Nephron (organoid): Measurements from ENCODE around the gene BABAM2.
A peak's percentile ranks its signal among the peaks of the same experiment; 100 is the strongest.

Experiments used
- H3K27ac Mint-ChIP-seq, 3 experiments: 2 replicates each; pipeline ENCODE4 v1.8.0; 2020; ENCODE audit warnings: mixed read lengths in 3 of 3, mild to moderate bottlenecking in 2 of 3, moderate library complexity in 1 of 3
- H3K27me3 Mint-ChIP-seq: 2 replicates; pipeline ENCODE4 v1.8.0; 2021; ENCODE audit warnings: low read depth, mild to moderate bottlenecking, moderate library complexity, mixed read lengths
- H3K36me3 Mint-ChIP-seq: 2 replicates; pipeline ENCODE4 v1.8.0; 2020; ENCODE audit warnings: low read depth, mixed read lengths
- H3K4me1 Mint-ChIP-seq: 2 replicates; pipeline ENCODE4 v1.8.0; 2020; ENCODE audit warnings: mixed read lengths
- H3K4me3 Mint-ChIP-seq, 3 experiments: 2 replicates each; pipeline ENCODE4 v1.8.0; 2020; ENCODE audit warnings: mild to moderate bottlenecking in 3 of 3, mixed read lengths in 3 of 3, moderate library complexity in 2 of 3
- H3K9me3 Mint-ChIP-seq: 2 replicates; pipeline ENCODE4 v1.8.0; 2020; ENCODE audit warnings: mixed read lengths
- TF ChIP-seq, protein P1 (sequence below), 3 experiments: fragments of 200-600 bp; sonication (generic); IDR thresholded peaks; one replicate each; pipeline ENCODE4 v1.5.0; 2021; ENCODE audit warnings: antibody characterized with exemption in 3 of 3; ENCODE audit not compliant: unreplicated experiment in 3 of 3

Gene BABAM2

DNA sequence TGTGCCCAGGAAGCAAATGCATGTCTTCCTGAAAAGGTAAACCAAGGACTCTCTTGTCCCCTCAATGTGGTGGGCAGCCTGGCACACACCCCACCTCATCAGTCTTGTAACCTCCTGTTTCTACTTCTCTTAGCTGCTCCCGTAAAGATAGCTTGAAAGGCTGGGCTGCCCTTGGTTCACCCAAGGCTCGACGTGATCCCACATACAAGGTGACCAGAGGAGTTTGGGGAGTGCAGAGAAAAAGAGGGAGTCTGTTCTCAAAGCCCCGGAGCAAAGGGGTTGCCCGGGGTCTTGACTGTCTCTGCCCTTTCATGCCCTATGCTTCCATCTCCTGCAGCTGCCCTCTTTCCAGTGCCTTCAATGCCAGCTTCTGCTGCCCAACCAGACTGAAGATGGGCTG is 483.8 kb downstream of the BABAM2 start:
- TF ChIP-seq, protein P1, sequence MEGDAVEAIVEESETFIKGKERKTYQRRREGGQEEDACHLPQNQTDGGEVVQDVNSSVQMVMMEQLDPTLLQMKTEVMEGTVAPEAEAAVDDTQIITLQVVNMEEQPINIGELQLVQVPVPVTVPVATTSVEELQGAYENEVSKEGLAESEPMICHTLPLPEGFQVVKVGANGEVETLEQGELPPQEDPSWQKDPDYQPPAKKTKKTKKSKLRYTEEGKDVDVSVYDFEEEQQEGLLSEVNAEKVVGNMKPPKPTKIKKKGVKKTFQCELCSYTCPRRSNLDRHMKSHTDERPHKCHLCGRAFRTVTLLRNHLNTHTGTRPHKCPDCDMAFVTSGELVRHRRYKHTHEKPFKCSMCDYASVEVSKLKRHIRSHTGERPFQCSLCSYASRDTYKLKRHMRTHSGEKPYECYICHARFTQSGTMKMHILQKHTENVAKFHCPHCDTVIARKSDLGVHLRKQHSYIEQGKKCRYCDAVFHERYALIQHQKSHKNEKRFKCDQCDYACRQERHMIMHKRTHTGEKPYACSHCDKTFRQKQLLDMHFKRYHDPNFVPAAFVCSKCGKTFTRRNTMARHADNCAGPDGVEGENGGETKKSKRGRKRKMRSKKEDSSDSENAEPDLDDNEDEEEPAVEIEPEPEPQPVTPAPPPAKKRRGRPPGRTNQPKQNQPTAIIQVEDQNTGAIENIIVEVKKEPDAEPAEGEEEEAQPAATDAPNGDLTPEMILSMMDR (IDR thresholded peaks at IDR 0.05; ENCODE audit: unreplicated experiment in 3 of 3): no peak
- Mint-ChIP-seq H3K4me3 (no peak overlapping the region), H3K4me1 (peaks cover 15% of the 10 kb centered on the region), H3K36me3 (no peaks in the 10 kb centered on the region), H3K27me3 (peaks cover 4% of the 10 kb centered on the region), H3K9me3 (peaks cover 3% of the 10 kb centered on the region), H3K27ac (no peak overlapping the region)

DNA sequence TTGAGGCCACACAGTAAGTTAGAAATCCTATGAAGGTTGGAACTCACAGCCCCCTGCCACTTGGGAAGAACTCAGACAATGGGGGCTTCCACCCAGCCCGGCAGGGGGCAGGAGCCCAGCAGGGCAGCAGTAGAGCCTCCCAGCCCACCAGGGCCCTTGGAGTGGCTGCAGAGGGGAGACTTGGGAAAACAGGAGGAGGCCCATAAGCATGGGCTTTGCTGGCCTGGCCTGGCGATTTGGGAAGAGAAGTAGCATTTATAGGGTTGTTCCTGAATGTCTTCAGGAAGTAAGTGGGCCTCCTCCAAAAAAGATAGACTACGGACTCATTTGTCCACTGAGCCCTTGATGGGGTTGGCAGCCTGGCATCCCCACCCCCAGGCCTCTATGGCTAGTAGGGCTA is 484.7 kb downstream of the BABAM2 start:
- no peaks in the 10 kb centered on the region for H3K36me3 Mint-ChIP-seq
- H3K27me3 Mint-ChIP-seq: peaks cover 4% of the 10 kb centered on the region
- H3K9me3 Mint-ChIP-seq: peaks cover 3% of the 10 kb centered on the region
- TF ChIP-seq, protein P1 (IDR thresholded peaks at IDR 0.05; ENCODE audit: unreplicated experiment in 3 of 3): no peak
- no peak overlapping the region for H3K27ac Mint-ChIP-seq
- peaks cover 16% of the 10 kb centered on the region for H3K4me1 Mint-ChIP-seq
- H3K4me3 Mint-ChIP-seq: no peak overlapping the region

DNA sequence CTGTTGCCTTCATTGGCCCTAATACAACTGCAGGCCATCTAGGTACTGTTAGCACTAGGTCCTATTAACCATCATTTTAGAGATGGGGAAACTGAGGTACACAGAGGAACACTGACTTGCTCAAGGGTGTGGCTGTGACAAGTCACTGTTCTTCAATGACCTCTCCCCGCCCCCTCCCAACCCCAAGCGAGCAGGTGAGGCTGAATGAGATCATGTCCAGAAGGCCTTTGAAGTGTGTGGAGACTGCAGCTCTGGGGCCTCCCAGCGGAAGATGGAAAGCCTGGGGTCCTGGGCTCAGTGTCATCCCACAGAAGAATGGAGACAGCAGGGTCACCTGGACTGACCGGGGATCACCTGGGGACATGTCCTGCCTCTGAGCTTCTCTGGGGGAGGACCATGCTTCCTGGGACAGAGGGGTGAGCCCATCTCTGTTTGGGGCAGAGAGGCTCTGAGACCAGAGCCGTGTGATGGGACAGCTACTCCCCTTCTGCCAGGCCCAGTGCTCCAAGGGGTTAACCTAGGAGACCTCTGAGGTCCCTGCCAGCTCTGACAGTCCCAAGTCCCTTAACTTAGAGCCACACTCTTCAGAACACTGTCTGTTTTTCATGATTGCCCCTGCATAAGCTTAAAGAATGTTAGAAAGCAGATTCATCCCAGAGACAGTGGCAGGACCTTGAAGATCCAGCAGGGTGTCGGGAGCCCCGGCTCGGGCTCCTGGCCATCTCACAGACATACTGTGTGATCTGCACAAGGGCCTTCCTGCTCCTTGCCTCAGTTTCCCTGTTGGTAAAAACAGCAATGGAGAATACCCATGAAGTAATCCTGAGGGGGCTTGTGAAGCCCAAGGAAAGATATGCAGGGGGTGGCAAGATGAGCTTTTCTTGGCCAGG is 485.5 kb downstream of the BABAM2 start:
- Mint-ChIP-seq H3K4me1 (peaks cover 10% of the 10 kb centered on the region), H3K4me3 (no peak overlapping the region), H3K27me3 (no peaks in the 10 kb centered on the region), H3K36me3 (no peaks in the 10 kb centered on the region), H3K9me3 (peaks cover 2% of the 10 kb centered on the region), H3K27ac (no peak overlapping the region)
- TF ChIP-seq, protein P1 (IDR thresholded peaks at IDR 0.05; ENCODE audit: unreplicated experiment in 3 of 3): no peak

DNA sequence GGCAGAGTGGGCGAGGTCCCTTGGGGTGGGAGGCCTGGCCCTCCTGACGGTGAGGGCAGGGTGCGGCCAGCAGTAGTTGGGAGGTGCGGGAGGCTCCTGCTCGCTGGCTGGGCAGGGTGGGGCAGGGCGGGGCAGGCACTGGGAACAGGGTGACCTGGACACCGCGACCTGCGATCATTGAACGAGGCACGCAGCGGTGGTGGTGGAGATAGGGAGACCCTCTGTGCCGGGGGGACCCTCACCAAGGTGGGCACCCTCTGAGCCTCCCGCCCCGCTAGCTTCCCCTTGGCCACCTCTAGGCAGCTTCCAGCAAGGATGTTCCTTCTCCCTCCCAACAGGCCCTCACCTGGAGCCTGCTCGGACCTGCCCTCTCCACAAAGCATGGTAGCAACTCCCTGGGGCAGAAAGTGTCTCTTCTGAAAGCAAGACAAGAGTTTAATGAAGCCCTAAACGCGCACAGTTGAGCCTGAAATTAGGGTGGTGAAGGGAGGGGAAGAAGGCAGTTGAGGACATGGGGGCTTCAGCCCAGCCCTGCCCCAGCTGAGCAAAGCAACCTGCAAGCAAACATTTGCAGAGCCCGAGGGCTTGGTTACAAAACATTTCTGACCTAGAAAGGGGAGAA is 486.8 kb downstream of the BABAM2 start:
- no peaks in the 10 kb centered on the region for H3K36me3 Mint-ChIP-seq
- H3K27me3 Mint-ChIP-seq: peaks cover under 1% of the 10 kb centered on the region
- no peak overlapping the region for H3K4me3 Mint-ChIP-seq
- no peak overlapping the region for H3K27ac Mint-ChIP-seq
- TF ChIP-seq, protein P1 (IDR thresholded peaks at IDR 0.05; ENCODE audit: unreplicated experiment in 3 of 3): no peak
- no peaks in the 10 kb centered on the region for H3K9me3 Mint-ChIP-seq
- H3K4me1 Mint-ChIP-seq: peaks cover 8% of the 10 kb centered on the region

DNA sequence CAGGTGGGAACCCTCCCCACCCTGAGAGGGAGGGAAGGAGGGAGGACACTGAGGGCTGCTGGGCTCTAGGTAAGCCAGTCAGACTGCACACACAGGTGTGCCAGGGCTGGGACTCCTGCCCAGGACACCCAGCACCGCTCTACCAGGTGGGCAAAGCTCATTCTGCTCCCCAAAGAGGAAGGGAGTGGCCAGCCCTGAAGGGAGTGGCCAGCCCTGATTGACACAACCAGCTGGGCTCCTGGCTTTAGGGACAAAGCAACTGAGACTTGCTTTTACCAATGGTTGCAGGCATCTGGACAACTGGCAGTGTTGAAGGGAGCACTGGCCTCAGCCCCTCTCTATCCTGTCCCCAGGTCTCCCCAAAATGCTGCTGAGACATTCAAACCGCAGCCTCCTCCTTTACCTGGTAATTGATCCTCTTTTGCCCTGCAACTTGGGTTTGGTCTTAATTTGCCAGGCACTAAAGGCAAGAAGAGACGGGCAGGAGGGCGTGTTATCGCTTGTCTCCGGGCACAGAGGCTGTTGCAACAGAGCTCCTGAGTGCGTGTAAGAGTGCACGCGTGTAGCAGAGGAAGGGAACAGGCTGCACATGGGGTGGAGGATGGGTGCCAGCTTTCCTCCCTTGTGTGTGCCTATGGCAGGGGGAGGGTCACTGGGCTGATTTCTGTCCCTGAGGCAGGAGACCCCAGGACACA is 487.6 kb downstream of the BABAM2 start:
- H3K4me1 Mint-ChIP-seq: peaks cover 15% of the 10 kb centered on the region
- TF ChIP-seq, protein P1 (IDR thresholded peaks at IDR 0.05; ENCODE audit: unreplicated experiment in 3 of 3): no peak

More for the DNA sequence above, 487.6 kb downstream of the BABAM2 start:
- H3K27me3 Mint-ChIP-seq: peaks cover 7% of the 10 kb centered on the region
- H3K27ac Mint-ChIP-seq: peak overlapping the region; percentile 35 to 58 (median 36)
- no peaks in the 10 kb centered on the region for H3K36me3 Mint-ChIP-seq
- H3K9me3 Mint-ChIP-seq: no peaks in the 10 kb centered on the region
- H3K4me3 Mint-ChIP-seq: no peak overlapping the region
